ENCODE measurements around the gene IGSF6.
A peak's percentile ranks its signal among the peaks of the same experiment; 100 is the strongest.
"Not testable (repeated sequence)": the region's sequence is repeated elsewhere in the genome, so short reads cannot be mapped to it uniquely, and the experiment has no call there.

The IGSF6 gene

GRCh38 chr16:21653571-21653970, 1.2 kb upstream of the IGSF6 start:
- no peak for DNase-seq (ENCODE audit: low spot score)

GRCh38 chr16:21651515-21651914, 893 bp downstream of the IGSF6 start:
- DNase-seq (ENCODE audit: low spot score) = no peak

GRCh38 chr16:21650521-21650920, 1.9 kb downstream of the IGSF6 start:
- no peak for DNase-seq (ENCODE audit: low spot score)

- DNase-seq (ENCODE audit: low spot score) = not testable (repeated sequence)
These were observed 2.5 kb downstream of the IGSF6 start for GRCh38 chr16:21649826-21650406.

- DNase-seq (ENCODE audit: low spot score) = no peak
These were observed 4.7 kb downstream of the IGSF6 start for GRCh38 chr16:21647562-21648164.

- no peak for DNase-seq (ENCODE audit: low spot score)
These were observed 5.5 kb downstream of the IGSF6 start for GRCh38 chr16:21646721-21647561.

- no peak for DNase-seq (ENCODE audit: low spot score)
These were observed 6.3 kb downstream of the IGSF6 start for GRCh38 chr16:21646091-21646490.

- DNase-seq (ENCODE audit: low spot score) = peak; percentile 25
These were observed 7.1 kb downstream of the IGSF6 start for GRCh38 chr16:21645261-21645721.

GRCh38 chr16:21644674-21645073, 7.7 kb downstream of the IGSF6 start:
- DNase-seq (ENCODE audit: low spot score) = no peak

GRCh38 chr16:21643785-21644184, 8.6 kb downstream of the IGSF6 start:
- DNase-seq (ENCODE audit: low spot score) = no peak

GRCh38 chr16:21642861-21643260, 9.5 kb downstream of the IGSF6 start:
- DNase-seq (ENCODE audit: low spot score) = no peak

GRCh38 chr16:21641916-21642315, 10.5 kb downstream of the IGSF6 start:
- no peak for DNase-seq (ENCODE audit: low spot score)

GRCh38 chr16:21639493-21639892, 12.9 kb downstream of the IGSF6 start:
- DNase-seq (ENCODE audit: low spot score) = no peak

- peak; percentile 57 for DNase-seq (ENCODE audit: low spot score)
These were observed 13.8 kb downstream of the IGSF6 start for GRCh38 chr16:21638573-21638975.

- DNase-seq (ENCODE audit: low spot score) = no peak
These were observed 15.1 kb downstream of the IGSF6 start for GRCh38 chr16:21637032-21637968.

GRCh38 chr16:21635694-21636093, 16.7 kb downstream of the IGSF6 start:
- DNase-seq (ENCODE audit: low spot score) = not testable (repeated sequence)

GRCh38 chr16:21634216-21634615, 18.2 kb downstream of the IGSF6 start:
- DNase-seq (ENCODE audit: low spot score) = no peak

GRCh38 chr16:21631951-21632575, 20.3 kb downstream of the IGSF6 start:
- DNase-seq (ENCODE audit: low spot score) = not testable (repeated sequence)

GRCh38 chr16:21631376-21631775, 21.0 kb downstream of the IGSF6 start:
- DNase-seq (ENCODE audit: low spot score) = not testable (repeated sequence)

GRCh38 chr16:21630866-21631265, 21.5 kb downstream of the IGSF6 start:
- not testable (repeated sequence) for DNase-seq (ENCODE audit: low spot score)

Measured in AG08396 (cell line).